OCI-LY1 (cell line): Measurements from ENCODE around the gene GJD3.
"Not testable (repeated sequence)": the region's sequence is repeated elsewhere in the genome, so short reads cannot be mapped to it uniquely, and the experiment has no call there.

ENCODE experiments used
- H2AFZ ChIP-seq: fragments of 200-600 bp; sonication (generic), shearing (Covaris generic); 2 replicates; pipeline ENCODE4 v1.6.0; 2014; ENCODE audit warnings: antibody characterized with exemption, mild to moderate bottlenecking, low read length
- H3F3A ChIP-seq: fragments of 200-600 bp; sonication (generic), shearing (Covaris generic); 2 replicates; pipeline ENCODE4 v1.6.0; 2014; ENCODE audit warnings: mild to moderate bottlenecking, antibody characterized with exemption, low read length, moderate library complexity; ENCODE audit not compliant: insufficient read depth
- H3K27ac ChIP-seq: fragments of 200-600 bp; sonication (generic); 2 replicates; pipeline ENCODE4 v1.5.1; 2014; ENCODE audit warnings: low read length, mixed run types, mild to moderate bottlenecking, low read depth; ENCODE audit not compliant: poor library complexity, severe bottlenecking
- H3K27me3 ChIP-seq: fragments of 200-600 bp; sonication (generic); 2 replicates; pipeline ENCODE4 v1.6.0; 2014; ENCODE audit warnings: antibody characterized with exemption, mild to moderate bottlenecking, low read length, moderate library complexity; ENCODE audit not compliant: insufficient read depth
- H3K36me3 ChIP-seq: fragments of 200-600 bp; sonication (generic); 2 replicates; pipeline ENCODE4 v1.6.1; 2014; ENCODE audit warnings: mild to moderate bottlenecking, antibody characterized with exemption, low read length, moderate library complexity, mixed read lengths; ENCODE audit not compliant: insufficient read depth
- H3K4me1 ChIP-seq: fragments of 200-600 bp; sonication (generic); 2 replicates; pipeline ENCODE4 v1.5.1; 2014; ENCODE audit warnings: mild to moderate bottlenecking, low read length, moderate library complexity; ENCODE audit not compliant: insufficient read depth, severe bottlenecking
- H3K4me2 ChIP-seq: fragments of 200-600 bp; sonication (generic), shearing (Covaris generic); 2 replicates; pipeline ENCODE4 v1.6.1; 2014; ENCODE audit warnings: low read length
- H3K4me3 ChIP-seq: fragments of 200-600 bp; sonication (generic); 2 replicates; pipeline ENCODE4 v1.5.1; 2014; ENCODE audit warnings: low read length, low read depth, mild to moderate bottlenecking, mixed read lengths; ENCODE audit not compliant: poor library complexity, severe bottlenecking
- H3K79me2 ChIP-seq: fragments of 200-600 bp; shearing (Covaris generic); 2 replicates; pipeline ENCODE4 v1.6.1; 2016; ENCODE audit warnings: mixed run types, low read length, mixed read lengths; ENCODE audit not compliant: insufficient read depth
- H3K9ac ChIP-seq: fragments of 200-600 bp; sonication (generic), shearing (Covaris generic); 2 replicates; pipeline ENCODE4 v1.6.1; 2014; ENCODE audit warnings: mild to moderate bottlenecking, low read length, mixed read lengths
- H3K9me2 ChIP-seq: fragments of 200-600 bp; sonication (generic), shearing (Covaris generic); 2 replicates; pipeline ENCODE4 v1.6.1; 2014; ENCODE audit warnings: low read depth, mild to moderate bottlenecking, low read length, mixed read lengths
- H3K9me3 ChIP-seq: fragments of 200-600 bp; shearing (Covaris generic); 2 replicates; pipeline ENCODE4 v1.6.1; 2014; ENCODE audit warnings: low read length, mixed read lengths
- H4K20me1 ChIP-seq: fragments of 200-600 bp; sonication (generic), shearing (Covaris generic); 2 replicates; pipeline ENCODE4 v1.6.0; 2016; ENCODE audit warnings: mild to moderate bottlenecking, low read length; ENCODE audit not compliant: insufficient read depth
- CTCF ChIP-seq: fragments of 200-600 bp; sonication (generic), shearing (Covaris generic); IDR thresholded peaks from 2 replicates; pipeline ENCODE4 v1.5.1; 2017; ENCODE audit warnings: mild to moderate bottlenecking, antibody characterized with exemption, low read length, moderate library complexity, mixed read lengths
- EZH2 ChIP-seq: fragments of 200-600 bp; sonication (generic), shearing (Covaris generic); IDR thresholded peaks from 2 replicates; pipeline ENCODE4 v1.8.0; 2017; ENCODE audit warnings: borderline replicate concordance, mixed run types, mild to moderate bottlenecking, antibody characterized with exemption, low read length, moderate library complexity, mixed read lengths

The GJD3 gene

GRCh38 chr17:40410082-40410481, 45.5 kb upstream of the GJD3 start:
- no peaks in the 10 kb centered on the region for H3F3A ChIP-seq
- no peak overlapping the region for H3K4me3 ChIP-seq
- H3K9me3 ChIP-seq: no peaks in the 10 kb centered on the region
- no peak for TF ChIP-seq CTCF
- H4K20me1 ChIP-seq: no peaks in the 10 kb centered on the region
- H3K4me2 ChIP-seq: no peak overlapping the region
- no peaks in the 10 kb centered on the region for H3K9me2 ChIP-seq
- peaks cover 94% of the 10 kb centered on the region for H3K36me3 ChIP-seq
- no peak overlapping the region for H3K27ac ChIP-seq
- H3K9ac ChIP-seq: no peak overlapping the region
- H3K4me1 ChIP-seq: no peaks in the 10 kb centered on the region
- H2AFZ ChIP-seq: no peak overlapping the region
- no peaks in the 10 kb centered on the region for H3K79me2 ChIP-seq
- H3K27me3 ChIP-seq: no peaks in the 10 kb centered on the region

GRCh38 chr17:40409540-40409939, 45.0 kb upstream of the GJD3 start:
- not testable (repeated sequence) for H2AFZ ChIP-seq, H4K20me1 ChIP-seq, H3K79me2 ChIP-seq, H3K4me1 ChIP-seq, H3K9me2 ChIP-seq, H3K27ac ChIP-seq, H3K9ac ChIP-seq, H3K4me3 ChIP-seq, H3K4me2 ChIP-seq, H3K9me3 ChIP-seq, H3F3A ChIP-seq, H3K27me3 ChIP-seq
- peaks cover 96% of the 10 kb centered on the region for H3K36me3 ChIP-seq

- Histone ChIP-seq H2AFZ (no peak overlapping the region), H3K4me1 (no peaks in the 10 kb centered on the region), H3K27ac (no peak overlapping the region), H3F3A (no peaks in the 10 kb centered on the region), H4K20me1 (no peaks in the 10 kb centered on the region), H3K36me3 (peaks cover 97% of the 10 kb centered on the region), H3K79me2 (no peaks in the 10 kb centered on the region), H3K4me3 (no peak overlapping the region), H3K9ac (no peak overlapping the region), H3K27me3 (no peaks in the 10 kb centered on the region), H3K9me3 (no peaks in the 10 kb centered on the region), H3K9me2 (no peaks in the 10 kb centered on the region), H3K4me2 (no peak overlapping the region)
- TF ChIP-seq EZH2 (no peak), CTCF (no peak)
Observed at GRCh38 chr17:40407460-40407859, 42.9 kb upstream of the GJD3 start.

GRCh38 chr17:40404003-40404402, 39.5 kb upstream of the GJD3 start:
- Histone ChIP-seq H3K36me3 (peaks cover 98% of the 10 kb centered on the region), H3K79me2 (no peaks in the 10 kb centered on the region), H3K9me2 (no peaks in the 10 kb centered on the region), H3K4me1 (no peaks in the 10 kb centered on the region), H3K9ac (no peak overlapping the region), H3F3A (no peaks in the 10 kb centered on the region), H3K27ac (no peak overlapping the region), H3K9me3 (no peaks in the 10 kb centered on the region), H4K20me1 (no peaks in the 10 kb centered on the region), H2AFZ (no peak overlapping the region), H3K27me3 (no peaks in the 10 kb centered on the region), H3K4me3 (no peak overlapping the region), H3K4me2 (no peak overlapping the region)
- TF ChIP-seq EZH2 (no peak), CTCF (no peak)
